Measurements from ENCODE around the gene RASSF7. TPM values are rescaled to one million over a fixed set of nuclear protein-coding genes. Genes with fewer than 3 reads are reported as not detected.

Gene RASSF7
- total RNA-seq, 2 experiments from 2014 or later = 15.1 to 18.0 TPM

DNA sequence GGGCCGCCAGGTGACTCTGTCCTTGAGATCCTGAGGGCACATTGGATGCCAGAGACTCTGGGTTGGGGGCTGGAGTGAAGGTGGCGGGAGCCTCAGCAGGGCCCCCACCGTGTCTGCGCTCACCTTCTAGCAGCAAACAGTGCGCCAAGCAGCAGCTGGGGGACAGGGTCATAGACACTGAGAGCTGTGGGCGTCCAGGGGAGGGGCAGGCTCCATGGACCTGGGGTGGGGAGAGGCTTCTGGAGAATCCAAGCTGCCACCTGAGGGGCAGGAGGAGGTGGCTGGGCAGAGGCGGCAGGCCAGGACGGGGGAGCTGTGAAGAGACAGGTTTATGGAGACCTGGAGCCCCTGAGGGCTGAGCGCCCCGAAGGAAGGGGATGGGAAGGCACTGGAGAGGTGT is 23.5 kb downstream of the RASSF7 start:
- Histone ChIP-seq H3K4me3 (ENCODE audit: low read depth, low read length, poor library complexity, severe bottlenecking) (no peak overlapping the region), H3K9me3 (ENCODE audit: low read length) (no peaks in the 10 kb centered on the region), H2AFZ (ENCODE audit: low read length) (no peak overlapping the region), H3K79me2 (ENCODE audit: insufficient read depth, low read depth, low read length) (peaks cover 30% of the 10 kb centered on the region), H3K36me3 (ENCODE audit: insufficient read depth, low read length) (peaks cover 75% of the 10 kb centered on the region), H4K20me1 (ENCODE audit: insufficient read depth, low read length) (peaks cover 7% of the 10 kb centered on the region), H3K4me2 (ENCODE audit: low read length) (no peak overlapping the region), H3K4me1 (ENCODE audit: insufficient read depth, low read length, poor library complexity, severe bottlenecking) (peaks cover 5% of the 10 kb centered on the region), H3K9me2 (ENCODE audit: insufficient read depth, low read length) (no peaks in the 10 kb centered on the region), H3K27ac (ENCODE audit: low read depth, low read length, poor library complexity, severe bottlenecking) (no peak overlapping the region)
- intact Hi-C loops (cut with micrococcal nuclease; ENCODE audit: unreplicated experiment) = no loop called here
- CTCF ChIA-PET (ENCODE audit: unreplicated experiment) = no interaction called here
- no peak for DNase-seq (ENCODE audit: low spot score)
- TF ChIP-seq, protein P1, sequence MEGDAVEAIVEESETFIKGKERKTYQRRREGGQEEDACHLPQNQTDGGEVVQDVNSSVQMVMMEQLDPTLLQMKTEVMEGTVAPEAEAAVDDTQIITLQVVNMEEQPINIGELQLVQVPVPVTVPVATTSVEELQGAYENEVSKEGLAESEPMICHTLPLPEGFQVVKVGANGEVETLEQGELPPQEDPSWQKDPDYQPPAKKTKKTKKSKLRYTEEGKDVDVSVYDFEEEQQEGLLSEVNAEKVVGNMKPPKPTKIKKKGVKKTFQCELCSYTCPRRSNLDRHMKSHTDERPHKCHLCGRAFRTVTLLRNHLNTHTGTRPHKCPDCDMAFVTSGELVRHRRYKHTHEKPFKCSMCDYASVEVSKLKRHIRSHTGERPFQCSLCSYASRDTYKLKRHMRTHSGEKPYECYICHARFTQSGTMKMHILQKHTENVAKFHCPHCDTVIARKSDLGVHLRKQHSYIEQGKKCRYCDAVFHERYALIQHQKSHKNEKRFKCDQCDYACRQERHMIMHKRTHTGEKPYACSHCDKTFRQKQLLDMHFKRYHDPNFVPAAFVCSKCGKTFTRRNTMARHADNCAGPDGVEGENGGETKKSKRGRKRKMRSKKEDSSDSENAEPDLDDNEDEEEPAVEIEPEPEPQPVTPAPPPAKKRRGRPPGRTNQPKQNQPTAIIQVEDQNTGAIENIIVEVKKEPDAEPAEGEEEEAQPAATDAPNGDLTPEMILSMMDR (conservative IDR thresholded peaks at IDR 0.05; ENCODE audit: low read length) = no peak
- TF ChIP-seq EZH2phosphoT487 (IDR thresholded peaks at IDR 0.05; ENCODE audit: borderline replicate concordance, low read depth, low read length) = no peak
- POLR2A ChIA-PET = interaction anchor here (0.7 kb wide), 1 partner anchor 177 kb away, joined by 9 read pairs; no protein-coding TSS in a partner anchor
- no TSS peak for BruUV-seq (replicated peaks)

DNA sequence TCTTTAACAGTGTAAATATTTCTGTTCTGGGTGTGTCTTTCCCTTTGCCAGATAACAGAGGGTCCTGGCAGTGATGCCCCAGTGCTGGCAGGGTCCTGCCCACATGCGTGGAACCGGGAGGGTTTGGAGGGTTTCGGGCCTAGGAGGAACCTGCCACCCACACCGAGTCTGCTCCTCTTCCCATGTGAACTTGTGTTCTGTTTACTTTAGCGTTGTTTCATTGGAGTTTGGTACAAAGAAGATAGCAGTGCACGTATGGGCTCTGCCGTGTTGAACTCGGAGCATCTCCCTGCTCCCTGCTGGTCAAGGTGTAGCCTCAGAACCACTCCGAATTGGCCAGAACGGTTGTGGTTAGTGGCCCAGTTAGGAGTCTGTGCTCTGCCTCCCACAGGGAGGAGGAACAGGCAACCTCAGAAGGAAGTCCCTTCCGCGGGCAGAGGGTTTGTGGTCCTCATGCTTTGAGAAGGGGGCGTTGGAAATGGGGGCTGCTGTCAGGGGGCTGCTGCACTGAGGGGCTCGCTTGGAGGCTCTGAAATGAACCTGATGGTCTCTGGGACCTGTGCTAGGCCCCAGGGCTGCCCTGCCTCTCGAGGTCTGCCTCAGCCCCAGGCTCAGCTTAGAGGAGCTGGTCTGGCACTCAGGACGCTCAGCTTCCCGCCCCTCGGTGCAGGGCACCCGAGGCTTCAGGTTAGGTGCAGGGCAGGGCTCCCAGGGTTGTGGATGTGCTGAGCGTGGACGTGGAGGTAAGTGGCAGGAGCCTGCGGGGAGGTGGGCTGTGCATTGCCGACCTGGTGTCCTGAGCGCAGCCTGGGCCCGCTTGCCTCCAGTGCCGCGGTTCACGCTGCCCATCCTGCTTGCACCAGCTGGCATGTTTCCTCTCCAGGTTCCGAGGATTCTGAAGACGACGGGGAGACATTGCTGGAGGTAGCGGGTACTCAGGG is 25.9 kb downstream of the RASSF7 start:
- no peaks in the 10 kb centered on the region for H3K4me1 ChIP-seq (ENCODE audit: insufficient read depth, low read length, poor library complexity, severe bottlenecking)
- no peak for DNase-seq (ENCODE audit: low spot score)
- H3K9me2 ChIP-seq (ENCODE audit: insufficient read depth, low read length) = no peaks in the 10 kb centered on the region
- no peak for TF ChIP-seq EZH2phosphoT487 (IDR thresholded peaks at IDR 0.05; ENCODE audit: borderline replicate concordance, low read depth, low read length)
- TF ChIP-seq, protein P1 (conservative IDR thresholded peaks at IDR 0.05; ENCODE audit: low read length) = no peak
- H3K79me2 ChIP-seq (ENCODE audit: insufficient read depth, low read depth, low read length) = peaks cover 7% of the 10 kb centered on the region
- H3K9me3 ChIP-seq (ENCODE audit: low read length) = no peaks in the 10 kb centered on the region
- POLR2A ChIA-PET = no interaction called here
- CTCF ChIA-PET (ENCODE audit: unreplicated experiment) = no interaction called here
- no TSS peak for BruUV-seq (replicated peaks)
- H4K20me1 ChIP-seq (ENCODE audit: insufficient read depth, low read length) = no peaks in the 10 kb centered on the region
- H3K4me2 ChIP-seq (ENCODE audit: low read length) = no peak overlapping the region
- intact Hi-C loops (cut with micrococcal nuclease; ENCODE audit: unreplicated experiment) = no loop called here
- H3K36me3 ChIP-seq (ENCODE audit: insufficient read depth, low read length) = peaks cover 84% of the 10 kb centered on the region
- no peak overlapping the region for H3K4me3 ChIP-seq (ENCODE audit: low read depth, low read length, poor library complexity, severe bottlenecking)
- H2AFZ ChIP-seq (ENCODE audit: low read length) = no peak overlapping the region
- H3K27ac ChIP-seq (ENCODE audit: low read depth, low read length, poor library complexity, severe bottlenecking) = no peak overlapping the region

DNA sequence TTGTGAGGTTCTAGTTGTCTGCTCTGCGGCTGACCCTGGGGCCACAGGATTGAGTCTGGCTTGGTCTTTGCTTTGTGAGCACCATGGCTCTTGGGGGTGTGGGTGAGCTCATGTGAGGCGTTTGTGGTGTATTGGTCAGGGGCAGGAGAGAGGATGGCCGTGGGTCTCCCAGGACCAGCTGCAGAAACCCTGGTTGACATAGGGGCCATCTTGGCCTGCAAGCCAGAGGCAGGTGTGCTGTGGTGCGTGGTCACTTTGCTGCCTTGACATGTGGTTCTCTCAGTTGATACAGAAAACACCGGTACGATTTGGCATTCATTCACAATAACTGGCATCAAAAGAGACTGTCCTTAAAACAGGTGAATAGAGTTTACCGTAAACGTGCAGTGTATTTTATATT is 26.8 kb downstream of the RASSF7 start:
- H3K9me2 ChIP-seq (ENCODE audit: insufficient read depth, low read length) = no peaks in the 10 kb centered on the region
- no peaks in the 10 kb centered on the region for H3K4me1 ChIP-seq (ENCODE audit: insufficient read depth, low read length, poor library complexity, severe bottlenecking)
- no peaks in the 10 kb centered on the region for H3K79me2 ChIP-seq (ENCODE audit: insufficient read depth, low read depth, low read length)
- BruUV-seq (replicated peaks) = no TSS peak
- H4K20me1 ChIP-seq (ENCODE audit: insufficient read depth, low read length) = no peaks in the 10 kb centered on the region
- no peak overlapping the region for H3K4me3 ChIP-seq (ENCODE audit: low read depth, low read length, poor library complexity, severe bottlenecking)
- H3K9me3 ChIP-seq (ENCODE audit: low read length) = no peaks in the 10 kb centered on the region
- intact Hi-C loops (cut with micrococcal nuclease; ENCODE audit: unreplicated experiment) = no loop called here
- ChIA-PET POLR2A (no interaction called here), CTCF (ENCODE audit: unreplicated experiment) (no interaction called here)
- H3K36me3 ChIP-seq (ENCODE audit: insufficient read depth, low read length) = peaks cover 83% of the 10 kb centered on the region
- no peak for TF ChIP-seq EZH2phosphoT487 (IDR thresholded peaks at IDR 0.05; ENCODE audit: borderline replicate concordance, low read depth, low read length)
- TF ChIP-seq, protein P1 (conservative IDR thresholded peaks at IDR 0.05; ENCODE audit: low read length) = no peak
- no peak overlapping the region for H3K27ac ChIP-seq (ENCODE audit: low read depth, low read length, poor library complexity, severe bottlenecking)
- no peak overlapping the region for H2AFZ ChIP-seq (ENCODE audit: low read length)
- DNase-seq (ENCODE audit: low spot score) = no peak
- H3K4me2 ChIP-seq (ENCODE audit: low read length) = no peak overlapping the region

Data from OCI-LY7 (cell line).